PC-9 (cell line): ENCODE data around the gene TMEM63B.

ENCODE experiments used
- CTCF ChIP-seq: fragments of 200-600 bp; sonication (generic); conservative IDR thresholded peaks from 2 replicates; pipeline ENCODE4 v1.6.1; 2017; ENCODE audit warnings: mixed run types, antibody characterized with exemption, mild to moderate bottlenecking, moderate library complexity
- EZH2 ChIP-seq: fragments of 200-600 bp; sonication (generic); IDR thresholded peaks from 2 replicates; pipeline ENCODE4 v1.8.0; 2017; ENCODE audit warnings: antibody characterized with exemption, low read depth

DNA sequence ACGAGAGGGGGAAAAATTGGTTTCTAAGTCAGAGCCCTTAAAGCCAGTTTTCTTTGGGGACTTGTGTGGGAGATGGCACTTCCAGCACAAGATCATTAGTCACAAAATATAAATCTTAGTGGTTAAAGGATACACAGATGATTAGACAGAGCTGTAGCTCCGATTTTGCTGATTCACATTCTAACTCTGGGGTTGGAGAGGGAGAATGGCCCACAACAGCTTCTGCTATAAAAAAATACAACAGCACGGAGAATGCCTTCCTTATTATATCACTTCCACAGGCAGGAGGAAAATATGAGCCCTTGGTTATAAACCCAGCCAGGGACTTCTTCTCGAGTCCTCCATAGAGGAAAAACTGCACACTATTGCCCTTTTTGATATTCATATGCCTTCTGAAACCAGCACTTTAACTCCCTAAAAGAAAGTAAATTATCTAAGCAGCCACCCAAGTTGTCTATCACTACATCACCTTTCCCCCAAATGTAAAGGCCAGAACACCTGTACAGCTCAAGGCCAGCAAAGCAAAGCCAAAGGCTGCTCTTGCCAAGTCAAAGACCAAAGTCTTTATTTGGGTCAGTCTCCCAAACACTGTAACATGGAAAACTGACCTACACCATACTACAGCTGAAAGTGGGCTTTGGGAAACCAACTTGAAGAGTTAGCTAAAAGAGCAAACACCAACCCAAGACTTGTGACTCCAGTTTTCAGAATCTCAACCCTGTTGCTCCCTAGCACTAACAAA, 10.5 kb upstream of the TMEM63B start:
- TF ChIP-seq CTCF (no peak), EZH2 (no peak)
